Measurements from ENCODE around the gene BCR.

Gene BCR

GRCh38 chr22:23231471-23232093 lies 51.3 kb downstream of the BCR start:
- DNase-seq (ENCODE audit: low read depth in 2 of 2): no peak

DNA sequence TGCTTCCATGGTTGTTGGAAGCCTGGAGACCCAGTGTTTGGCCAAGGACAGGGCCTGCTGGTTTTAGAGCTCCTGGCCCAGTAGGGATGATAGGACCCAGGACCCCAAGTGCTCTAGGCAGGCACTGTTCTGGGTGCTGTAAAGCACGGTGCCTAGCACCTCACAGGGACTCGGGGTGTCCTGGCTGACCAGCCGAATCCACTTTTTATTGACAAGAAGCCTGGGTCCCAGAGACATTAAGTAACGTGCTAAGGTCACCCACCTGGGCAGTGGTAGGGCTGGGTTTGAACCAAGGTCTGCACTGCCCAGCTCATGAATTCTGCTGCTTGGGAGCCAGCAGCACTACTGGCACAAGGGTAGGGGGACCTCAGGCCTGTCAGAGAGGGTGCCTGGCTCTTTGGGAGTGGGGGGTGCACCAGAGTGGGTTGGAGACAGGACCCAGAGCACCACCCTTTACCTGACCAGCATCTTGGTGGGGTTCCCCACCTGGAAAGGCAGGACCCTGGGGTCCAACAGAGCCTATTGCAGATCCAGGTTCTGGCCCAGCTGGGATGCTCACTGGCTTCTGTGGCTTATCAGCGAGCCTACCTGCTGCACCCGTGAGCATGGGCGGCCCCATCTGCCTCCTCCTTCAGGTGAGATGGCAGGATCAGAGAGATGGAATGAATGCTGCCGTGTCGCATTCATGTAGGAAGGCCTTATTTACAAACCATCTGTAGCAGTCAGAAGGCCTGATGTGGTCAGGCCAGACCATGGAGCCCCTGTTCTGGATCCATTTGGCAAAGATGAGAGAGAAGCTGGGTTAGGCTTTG lies 52.0 kb downstream of the BCR start:
- no peak for DNase-seq (ENCODE audit: low read depth in 2 of 2)

GRCh38 chr22:23233084-23233531 lies 52.8 kb downstream of the BCR start:
- no peak for DNase-seq (ENCODE audit: low read depth in 2 of 2)

GRCh38 chr22:23233752-23234408 lies 53.6 kb downstream of the BCR start:
- DNase-seq (ENCODE audit: low read depth in 2 of 2): peak; percentile 69 to 71

- DNase-seq (ENCODE audit: low read depth in 2 of 2): no peak
These were observed 54.3 kb downstream of the BCR start for GRCh38 chr22:23234409-23235161.

DNA sequence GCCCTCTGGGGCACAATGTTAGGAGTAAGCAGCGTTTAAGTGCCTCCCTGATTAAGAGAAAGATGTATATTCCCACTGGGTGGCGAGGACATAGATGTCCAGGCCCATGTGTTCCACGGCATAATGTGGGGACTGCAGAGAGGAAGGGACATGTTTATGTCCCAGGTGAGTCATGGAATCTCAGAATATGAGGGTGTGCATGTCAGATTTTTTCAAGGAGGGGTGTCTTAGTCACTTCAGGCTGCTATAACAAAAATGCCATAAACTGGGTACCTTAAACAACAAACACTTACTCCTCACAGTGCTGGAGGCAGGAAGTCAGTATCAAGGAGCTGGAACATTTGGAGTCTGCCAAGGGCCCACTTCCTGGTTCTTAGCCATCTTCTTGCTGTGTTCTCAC lies 55.1 kb downstream of the BCR start:
- DNase-seq (ENCODE audit: low read depth in 2 of 2): no peak

DNA sequence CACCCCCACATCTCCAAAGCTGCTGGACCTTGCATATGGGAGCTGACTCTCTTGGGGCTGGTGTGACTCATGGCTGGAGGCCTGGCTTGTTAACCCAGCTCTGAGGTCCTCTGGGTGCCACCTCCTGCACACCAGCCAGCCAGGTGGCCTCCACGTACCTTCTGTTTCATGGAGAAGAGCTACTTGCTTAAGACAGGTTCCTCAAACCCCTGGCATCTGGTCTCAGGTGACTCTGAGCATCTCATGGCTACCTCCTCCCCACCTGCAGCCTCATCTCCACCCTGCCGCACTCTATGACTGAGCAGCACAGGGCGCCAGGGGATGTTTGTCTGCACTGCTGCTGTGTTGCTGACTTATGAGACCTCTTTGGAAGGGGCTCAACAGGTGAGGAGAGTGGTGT lies 55.7 kb downstream of the BCR start:
- no peak for DNase-seq (ENCODE audit: low read depth in 2 of 2)

- no peak for DNase-seq (ENCODE audit: low read depth in 2 of 2)
These were observed 56.3 kb downstream of the BCR start for GRCh38 chr22:23236440-23237184.

- no peak for DNase-seq (ENCODE audit: low read depth in 2 of 2)
These were observed 57.0 kb downstream of the BCR start for GRCh38 chr22:23237201-23237798.

GRCh38 chr22:23237841-23238240 lies 57.5 kb downstream of the BCR start:
- DNase-seq (ENCODE audit: low read depth in 2 of 2): no peak

GRCh38 chr22:23238707-23239106 lies 58.4 kb downstream of the BCR start:
- DNase-seq (ENCODE audit: low read depth in 2 of 2): no peak

DNA sequence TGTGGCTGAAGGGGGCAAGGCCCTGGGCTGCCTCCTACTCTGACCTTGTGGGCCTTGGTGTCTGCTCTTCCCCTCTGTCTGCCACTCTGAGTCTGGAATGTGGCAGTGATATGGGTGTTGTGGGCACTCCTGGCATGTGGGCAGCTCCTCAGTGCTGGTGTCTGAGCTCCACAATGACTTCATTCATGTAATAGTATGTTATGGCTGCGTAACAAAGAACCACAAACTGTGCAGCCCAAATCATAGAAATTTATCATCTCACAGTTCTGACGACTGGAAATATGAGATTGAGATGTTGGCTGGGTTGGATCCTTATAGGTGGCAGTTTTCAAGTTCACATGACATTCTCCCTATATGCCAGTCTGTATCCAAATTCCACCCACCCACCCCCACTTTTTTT lies 59.1 kb downstream of the BCR start:
- no peak for DNase-seq (ENCODE audit: low read depth in 2 of 2)

- DNase-seq (ENCODE audit: low read depth in 2 of 2): no peak
These were observed 60.5 kb downstream of the BCR start for GRCh38 chr22:23240639-23241389.

GRCh38 chr22:23241562-23242472 lies 61.5 kb downstream of the BCR start:
- DNase-seq (ENCODE audit: low read depth in 2 of 2): no peak

DNA sequence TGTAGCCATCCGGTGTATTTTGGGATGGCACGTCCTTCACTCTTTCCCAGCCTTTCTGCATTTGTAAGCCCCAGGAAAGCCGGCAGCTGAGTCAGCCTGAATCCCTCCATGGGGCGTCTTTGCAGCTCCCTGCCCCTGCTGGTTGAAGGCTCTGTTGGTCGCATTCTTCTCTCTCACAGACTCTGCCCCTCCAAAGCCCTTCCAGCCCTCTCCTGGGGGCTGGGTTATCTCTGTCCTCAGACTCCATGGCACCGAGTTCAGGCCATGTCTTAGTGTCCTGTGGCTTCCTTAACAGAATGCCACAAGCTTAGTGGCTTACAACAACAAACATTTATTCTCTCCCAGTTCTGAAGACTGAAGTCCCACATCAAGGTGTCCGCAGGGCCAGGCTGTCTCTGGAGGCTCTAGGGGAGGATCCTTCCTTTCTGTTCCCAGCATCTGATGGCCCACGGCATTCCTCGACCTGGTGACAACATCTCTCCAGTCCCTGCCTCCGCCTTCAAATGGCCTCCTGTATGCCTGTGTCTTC lies 62.2 kb downstream of the BCR start:
- no peak for DNase-seq (ENCODE audit: low read depth in 2 of 2)

GRCh38 chr22:23243006-23243573 lies 62.8 kb downstream of the BCR start:
- peak; percentile 43 to 67 for DNase-seq (ENCODE audit: low read depth in 2 of 2)

GRCh38 chr22:23243859-23244689 lies 63.8 kb downstream of the BCR start:
- no peak for DNase-seq (ENCODE audit: low read depth in 2 of 2)

DNA sequence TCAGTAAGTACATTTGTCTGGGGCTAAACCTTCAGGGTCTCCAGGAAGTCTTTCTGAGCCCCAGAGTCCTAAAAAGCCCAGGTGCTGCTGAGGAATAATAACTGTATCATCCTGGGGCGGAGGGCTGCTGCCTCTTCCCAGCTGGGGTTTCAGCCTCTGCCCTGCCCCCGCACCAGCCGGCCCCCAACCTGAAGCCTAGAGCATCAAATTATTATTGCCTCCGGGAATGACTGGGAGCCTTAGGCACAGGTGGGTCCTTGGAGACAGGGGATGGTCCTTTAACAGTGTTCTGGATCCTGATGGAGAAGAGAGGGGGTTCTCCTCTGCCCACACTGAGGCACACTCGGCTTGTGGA lies 64.4 kb downstream of the BCR start:
- no peak for DNase-seq (ENCODE audit: low read depth in 2 of 2)
